Colonic mucosa (tissue), 4 donors: ENCODE measurements around the gene TBCC. TPM values are rescaled to one million over a fixed set of nuclear protein-coding genes. Genes with fewer than 3 reads are reported as not detected.

Source experiments
- DNase-seq: peaks from one replicate; pipeline ENCODE4 v3.0.0-alpha.2; 2020
- H3K27ac ChIP-seq: fragments of 200-600 bp; one replicate; pipeline ENCODE4 v1.8.0; 2021
- H3K27me3 ChIP-seq: fragments of 200-600 bp; one replicate; pipeline ENCODE4 v1.8.0; 2021
- H3K36me3 ChIP-seq: fragments of 200-600 bp; one replicate; pipeline ENCODE4 v1.8.0; 2021
- H3K4me1 ChIP-seq: fragments of 200-600 bp; one replicate; pipeline ENCODE4 v1.8.0; 2021; ENCODE audit warnings: mild to moderate bottlenecking
- H3K4me3 ChIP-seq: fragments of 200-600 bp; one replicate; pipeline ENCODE4 v1.8.0; 2021
- H3K9ac ChIP-seq, 2 donors: one replicate each; pipeline ENCODE4 v1.7.0; 2013; ENCODE audit warnings: control low read depth in 2 of 2, low read depth in 2 of 2, low read length in 2 of 2
- H3K9me3 ChIP-seq: fragments of 200-600 bp; one replicate; pipeline ENCODE4 v1.8.0; 2021
- CTCF ChIP-seq: fragments of 200-600 bp; IDR thresholded peaks from one replicate; pipeline ENCODE4 v1.8.0; 2022; ENCODE audit warnings: antibody characterized with exemption, mild to moderate bottlenecking
- intact Hi-C: fragments of 100-400 bp; cut with DNase I; formaldehyde crosslinking; loops from one replicate; pipeline ENCODE4 v1.14.1; 2022
- total RNA-seq, 2 donors: library from RNA; stranded (reverse); fragmentation: NEBNext Ultra II Directional in 1 of 2; extraction: Animal tissue kit (Norgen Biotek cat#: 25700) in 1 of 2; gene quantifications; one replicate each; pipeline ENCODE4 v1.2.1, GENCODE V29; 2021
- donor health status: healthy.
- donor health status: DM: no; HTN: no; CAD: no.
- donor health status: DM: no; HTN: no; CAD: no.

The TBCC gene
- total RNA-seq, 2 donors from 2014 or later, result 24.2 to 24.8 TPM

- H3K9ac ChIP-seq, result no peak overlapping the region
- intact Hi-C loops, result loop anchor here (5.0 kb wide), 1 partner anchor 64 kb away; no protein-coding TSS in a partner anchor
- TF ChIP-seq CTCF, result no peak
- H3K4me1 ChIP-seq, result no peaks in the 10 kb centered on the region
- H3K27me3 ChIP-seq, result no peaks in the 10 kb centered on the region
- no peak overlapping the region for H3K27ac ChIP-seq
- H3K4me3 ChIP-seq, result no peak overlapping the region
- DNase-seq, result no peak
- no peaks in the 10 kb centered on the region for H3K36me3 ChIP-seq
- H3K9me3 ChIP-seq, result no peaks in the 10 kb centered on the region
These were observed 19.9 kb downstream of the TBCC start for GRCh38 chr6:42726026-42726425.

GRCh38 chr6:42724825-42725224 lies 21.1 kb downstream of the TBCC start:
- Histone ChIP-seq H3K9me3 (no peaks in the 10 kb centered on the region), H3K4me1 (no peaks in the 10 kb centered on the region)
- no peak for DNase-seq

GRCh38 chr6:42722497-42722896 lies 23.4 kb downstream of the TBCC start, which contains the start of gene PRPH2:
TSS of gene PRPH2 (minus strand) at chr6:42722597. CDS start at chr6:42722334, 263 bp downstream.
- intact Hi-C loops, result no loop called here
- no peak within 1 kb of the TSS for H3K27ac ChIP-seq
- no peaks in the 10 kb centered on the region for H3K36me3 ChIP-seq
- no peak for TF ChIP-seq CTCF
- H3K9ac ChIP-seq, result no peak within 1 kb of the TSS
- DNase-seq, result no peak
- H3K9me3 ChIP-seq, result no peaks in the 10 kb centered on the region
- no peaks in the 10 kb centered on the region for H3K27me3 ChIP-seq
- no peak within 1 kb of the TSS for H3K4me3 ChIP-seq
- no peaks in the 10 kb centered on the region for H3K4me1 ChIP-seq

More at GRCh38 chr6:42724825-42725224, 21.1 kb downstream of the TBCC start:
- Histone ChIP-seq H3K27ac (no peak overlapping the region), H3K4me3 (no peak overlapping the region), H3K36me3 (no peaks in the 10 kb centered on the region), H3K9ac (no peak overlapping the region), H3K27me3 (no peaks in the 10 kb centered on the region)
- TF ChIP-seq CTCF, result no peak
- intact Hi-C loops, result loop anchor here (5.0 kb wide), 1 partner anchor 63 kb away; no protein-coding TSS in a partner anchor

GRCh38 chr6:42720739-42721138 lies 25.2 kb downstream of the TBCC start:
- Histone ChIP-seq H3K4me1 (no peaks in the 10 kb centered on the region), H3K27ac (no peak overlapping the region), H3K4me3 (no peak overlapping the region), H3K36me3 (no peaks in the 10 kb centered on the region), H3K27me3 (no peaks in the 10 kb centered on the region), H3K9ac (no peak overlapping the region), H3K9me3 (no peaks in the 10 kb centered on the region)
- TF ChIP-seq CTCF, result no peak
- DNase-seq, result no peak
- intact Hi-C loops, result no loop called here

GRCh38 chr6:42715871-42716270 lies 30.0 kb downstream of the TBCC start:
- intact Hi-C loops, result no loop called here
- H3K27ac ChIP-seq, result no peak overlapping the region
- no peak overlapping the region for H3K4me3 ChIP-seq
- H3K27me3 ChIP-seq, result no peaks in the 10 kb centered on the region
- no peak for TF ChIP-seq CTCF
- H3K9me3 ChIP-seq, result no peaks in the 10 kb centered on the region
- H3K9ac ChIP-seq, result no peak overlapping the region
- DNase-seq, result no peak
- no peaks in the 10 kb centered on the region for H3K36me3 ChIP-seq
- H3K4me1 ChIP-seq, result no peaks in the 10 kb centered on the region
